HG03469 (cell line): ENCODE measurements around the gene VPS37B.
"Not testable (repeated sequence)": the region's sequence is repeated elsewhere in the genome, so short reads cannot be mapped to it uniquely, and the experiment has no call there.

Experiments
- ATAC-seq: cut with Tn5 transposase; IDR thresholded peaks from one replicate; pipeline ENCODE4 v1.9.1; 2021; ENCODE audit warnings: mild to moderate bottlenecking, moderate library complexity, moderate number of reproducible peaks; ENCODE audit not compliant: unreplicated experiment

Gene VPS37B

DNA sequence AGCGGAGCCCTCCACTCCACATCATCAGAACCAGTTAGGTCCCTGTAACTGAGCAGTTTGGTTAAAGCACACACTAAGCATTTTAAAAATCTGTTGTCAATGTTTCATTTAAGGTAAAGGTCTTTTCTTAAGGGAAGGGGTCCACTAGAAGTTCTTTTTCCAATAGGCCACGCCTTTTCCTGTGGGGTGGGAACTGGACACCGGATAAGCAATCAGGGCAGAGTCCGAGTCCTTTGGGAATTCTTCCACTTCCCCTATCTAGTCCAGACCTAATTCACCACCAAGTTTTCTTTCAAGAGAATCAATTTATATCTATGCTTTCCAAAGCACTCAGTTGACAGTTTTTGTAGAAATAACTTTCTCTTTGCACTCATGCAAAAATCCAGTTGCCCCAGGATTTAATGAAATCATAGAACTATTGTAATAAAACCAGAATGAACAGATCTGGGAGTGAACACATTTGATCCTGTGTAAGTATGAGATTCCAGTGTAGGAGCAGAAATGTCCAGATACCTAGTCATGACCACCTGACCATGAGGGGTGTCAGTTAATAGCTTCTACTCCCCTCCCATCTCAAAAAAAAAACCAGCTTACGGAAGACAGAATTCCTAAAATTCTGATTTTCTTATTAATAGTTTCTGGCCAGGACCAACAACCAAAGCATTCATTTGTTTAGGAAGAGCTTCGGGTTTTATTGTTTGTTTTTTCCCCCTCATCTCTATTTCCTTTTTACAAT is 11.7 kb downstream of the VPS37B start:
- no peak for ATAC-seq

GRCh38 chr12:122882908-122883558 is 12.9 kb downstream of the VPS37B start:
- no peak for ATAC-seq

GRCh38 chr12:122880668-122881067 is 15.3 kb downstream of the VPS37B start:
- ATAC-seq, result no peak

GRCh38 chr12:122880155-122880667 is 15.7 kb downstream of the VPS37B start:
- no peak for ATAC-seq

- ATAC-seq, result no peak
Observed at GRCh38 chr12:122878780-122879612, 16.9 kb downstream of the VPS37B start.

- ATAC-seq, result no peak
Observed at GRCh38 chr12:122876731-122877130, 19.2 kb downstream of the VPS37B start.

DNA sequence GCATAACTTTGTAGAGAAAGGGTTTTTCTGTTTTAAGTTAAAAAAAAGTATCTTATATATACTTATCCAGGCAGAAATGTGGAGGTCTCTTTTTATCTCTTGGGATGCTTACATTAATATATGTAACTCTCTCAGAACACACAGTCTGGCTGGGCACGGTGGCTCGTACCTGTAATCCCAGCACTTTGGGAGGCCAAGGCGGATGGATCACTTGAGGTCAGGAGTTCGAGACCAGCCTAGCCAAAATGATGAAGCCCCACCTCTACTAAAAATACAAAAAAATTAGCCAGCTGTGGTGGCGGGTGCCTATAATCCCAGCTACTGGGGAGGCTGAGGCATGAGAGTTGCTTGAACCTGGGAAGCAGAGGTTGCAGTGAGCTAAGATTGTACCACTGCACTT is 19.6 kb downstream of the VPS37B start:
- ATAC-seq, result not testable (repeated sequence)

- ATAC-seq, result peak; percentile 51
Observed at GRCh38 chr12:122875590-122876220, 20.2 kb downstream of the VPS37B start.

GRCh38 chr12:122874081-122874480 is 21.8 kb downstream of the VPS37B start:
- no peak for ATAC-seq

DNA sequence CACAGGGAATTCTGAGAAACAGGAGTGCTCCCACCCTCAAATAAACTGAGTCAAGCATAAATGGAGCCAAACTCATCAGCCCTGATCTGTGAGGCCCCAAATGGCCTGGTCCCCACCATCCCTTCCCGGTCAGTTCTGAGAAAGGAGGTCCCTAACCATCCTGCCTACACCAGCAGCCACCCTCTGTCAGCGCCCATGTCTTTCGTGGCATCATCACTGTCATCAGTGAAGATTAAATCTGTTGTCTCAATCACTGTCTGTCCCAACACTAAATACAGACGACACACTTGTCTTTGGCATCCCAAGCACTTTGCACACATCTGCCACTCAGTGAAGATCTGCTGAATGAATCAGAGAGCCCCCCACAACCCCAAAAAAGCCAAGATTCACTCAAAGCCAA is 22.4 kb downstream of the VPS37B start:
- ATAC-seq, result no peak

GRCh38 chr12:122872815-122873361 is 23.0 kb downstream of the VPS37B start:
- ATAC-seq, result no peak

DNA sequence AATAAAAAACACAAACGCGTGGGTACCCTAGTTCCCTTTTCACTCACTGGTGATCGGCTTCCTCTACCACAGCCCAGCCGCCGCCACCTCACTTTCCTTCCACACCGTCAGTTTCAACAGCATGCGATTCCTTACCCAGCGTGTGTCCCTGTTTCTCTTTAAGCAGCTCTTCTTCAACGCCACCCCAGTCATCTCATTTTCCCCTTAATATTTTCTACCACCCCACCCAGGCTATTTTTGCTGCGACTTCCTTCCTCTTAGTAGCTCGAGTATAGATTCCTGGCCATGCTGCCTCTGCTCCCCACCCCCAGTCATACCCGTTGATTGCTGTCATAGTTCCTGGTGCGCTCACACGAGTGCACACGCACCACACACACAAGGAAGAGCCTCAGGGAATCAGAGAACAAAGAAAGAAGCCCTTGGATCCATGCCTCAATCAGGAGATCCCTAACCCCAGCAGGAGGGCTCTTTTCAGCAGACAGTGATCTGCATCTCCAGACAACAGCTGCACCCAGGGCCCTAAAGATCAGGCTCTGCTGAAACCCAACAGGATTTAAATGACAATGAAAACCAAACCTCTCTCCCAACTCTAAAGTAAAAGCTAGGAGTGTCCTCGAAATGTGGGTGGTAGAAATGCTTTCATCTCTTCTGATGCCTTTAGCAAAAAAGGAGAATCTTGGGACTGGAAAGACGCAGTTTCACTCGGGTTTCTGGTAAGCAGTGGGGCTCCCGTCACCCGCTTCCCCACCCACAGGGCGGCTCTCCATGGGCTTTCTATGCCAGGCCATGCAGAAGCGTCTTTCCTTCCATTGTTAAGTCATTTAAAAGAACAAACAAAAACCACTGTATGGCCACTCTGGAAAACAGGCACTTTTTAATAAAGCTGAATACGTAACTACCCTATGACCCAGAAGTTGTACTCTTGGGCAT is 23.8 kb downstream of the VPS37B start:
- no peak for ATAC-seq

GRCh38 chr12:122870867-122871664 is 24.9 kb downstream of the VPS37B start:
- ATAC-seq, result no peak

DNA sequence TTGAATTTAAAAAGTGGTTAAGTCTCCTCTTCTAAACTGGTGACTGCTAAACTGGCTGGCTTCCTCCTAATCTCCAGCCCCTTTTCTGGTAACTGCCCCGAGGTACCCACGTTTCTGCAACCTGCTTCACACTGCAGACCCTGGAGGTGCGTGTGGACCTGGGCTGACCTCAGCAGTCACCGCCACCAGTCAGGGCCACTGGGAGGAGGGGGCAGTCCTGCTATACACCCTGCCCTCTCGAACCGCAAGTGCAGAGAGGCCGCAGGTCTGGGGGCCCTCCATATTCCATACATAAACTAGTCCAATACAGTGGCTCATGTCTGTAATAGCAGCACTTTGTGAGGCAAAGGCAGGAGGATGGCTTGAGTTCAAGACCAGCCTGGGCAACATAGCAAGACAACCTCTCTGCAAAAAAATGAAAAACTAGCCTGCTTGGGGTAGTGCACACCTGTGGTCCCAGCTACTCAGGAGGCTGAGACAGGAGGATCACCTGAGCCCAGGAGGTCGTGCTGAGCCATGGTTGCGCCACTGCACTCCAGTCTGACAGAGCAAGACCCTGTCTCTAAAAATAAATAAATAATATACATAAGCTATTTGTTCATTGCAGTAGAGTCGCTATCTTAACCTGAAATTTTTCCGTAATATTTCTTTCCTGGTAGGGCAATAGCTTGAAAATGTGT is 25.6 kb downstream of the VPS37B start:
- ATAC-seq, result no peak

DNA sequence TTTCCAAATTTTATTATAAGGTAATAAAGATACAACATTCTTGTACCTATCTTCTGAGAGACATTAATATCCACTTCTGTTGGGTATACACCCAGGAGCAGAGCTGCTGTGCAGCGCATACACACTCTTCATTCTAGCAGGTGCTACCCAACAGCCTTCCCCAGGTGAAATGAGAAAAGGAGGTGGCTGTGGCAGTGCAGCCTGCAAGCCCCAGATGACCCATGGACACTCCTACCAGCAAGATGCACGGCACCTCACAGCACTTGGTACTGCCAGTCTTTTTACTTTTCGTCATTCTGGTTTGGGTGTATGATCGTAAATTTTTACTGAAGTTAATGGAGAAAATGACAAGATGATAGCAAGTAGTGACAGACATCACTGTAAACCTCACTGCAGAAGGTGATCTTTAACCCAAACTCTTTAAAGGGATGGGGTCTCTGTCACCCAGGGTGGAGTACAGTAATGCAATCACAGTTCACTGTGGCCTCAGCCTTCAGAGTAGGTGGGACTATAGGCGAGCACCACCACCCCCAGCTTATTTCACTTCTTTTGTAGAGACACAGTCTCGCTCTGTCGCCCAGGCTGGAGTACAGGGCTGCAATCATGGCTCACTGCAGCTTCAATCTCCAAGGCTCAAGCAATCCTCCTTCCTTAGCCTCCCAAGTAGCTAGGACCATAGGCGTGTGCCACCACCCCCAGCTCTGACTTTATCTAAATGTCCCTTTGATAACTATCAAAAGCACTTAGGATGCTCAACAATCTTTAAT is 26.5 kb downstream of the VPS37B start:
- no peak for ATAC-seq

DNA sequence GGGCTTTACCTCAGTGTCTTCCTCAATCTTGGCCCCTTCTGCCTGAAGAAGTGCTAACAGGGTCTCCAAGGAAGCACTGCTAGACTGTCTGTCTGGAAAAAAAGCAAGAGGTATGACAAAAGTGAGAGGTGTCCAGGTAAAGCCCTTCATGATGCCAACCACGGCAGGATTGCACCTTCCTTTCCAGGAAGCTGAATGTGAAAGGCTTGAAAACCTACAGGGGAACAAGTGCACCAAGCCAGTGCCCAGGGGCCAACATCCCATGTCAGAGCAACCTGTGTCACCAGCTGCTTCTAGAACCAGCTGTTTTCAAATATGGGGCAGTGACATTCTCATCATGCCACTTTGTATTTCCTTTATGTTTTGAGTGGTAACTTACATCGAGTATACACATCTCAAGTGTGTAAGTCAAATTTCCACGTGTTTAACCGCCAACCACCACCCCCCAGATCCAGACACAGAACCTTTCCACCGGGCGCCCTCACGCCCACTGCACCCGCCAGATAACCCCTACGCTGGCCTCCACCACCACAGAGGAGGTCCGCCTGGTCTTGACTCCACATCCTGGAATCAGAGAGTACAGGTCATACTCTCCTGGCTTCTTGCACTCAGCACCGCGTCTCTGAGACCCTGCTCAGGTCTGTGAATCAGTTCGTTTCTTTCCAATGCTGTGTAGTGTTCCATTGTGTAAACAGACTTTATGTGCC is 27.3 kb downstream of the VPS37B start:
- no peak for ATAC-seq
